Osteoblast (primary cell): ENCODE data around the gene TFB2M. TPM values are rescaled to one million over a fixed set of nuclear protein-coding genes. Genes with fewer than 3 reads are reported as not detected.
A peak's percentile ranks its signal among the peaks of the same experiment; 100 is the strongest.

Experiments
- DNase-seq: peaks from one replicate; pipeline ENCODE4 v3.0.0; 2011; ENCODE audit warnings: low spot score, mixed read lengths; ENCODE audit not compliant: insufficient read length; ENCODE audit errors: missing footprints
- H2AFZ ChIP-seq: 2 replicates; pipeline ENCODE4 v1.6.0; 2011; ENCODE audit warnings: mild to moderate bottlenecking, low read length
- H3K27ac ChIP-seq: 2 replicates; pipeline ENCODE4 v1.5.1; 2011; ENCODE audit warnings: mild to moderate bottlenecking, low read depth, low read length, moderate library complexity
- H3K27me3 ChIP-seq: 2 replicates; pipeline ENCODE4 v1.6.0; 2012; ENCODE audit warnings: mild to moderate bottlenecking, control low read depth, inconsistent platforms, low read length, moderate library complexity; ENCODE audit not compliant: insufficient read depth
- H3K36me3 ChIP-seq: 2 replicates; pipeline ENCODE4 v1.5.1; 2011; ENCODE audit warnings: mild to moderate bottlenecking, low read length, control low read depth, moderate library complexity; ENCODE audit not compliant: insufficient read depth
- H3K4me1 ChIP-seq: 2 replicates; pipeline ENCODE4 v1.5.1; 2011; ENCODE audit warnings: mild to moderate bottlenecking, low read length, control low read depth, moderate library complexity; ENCODE audit not compliant: insufficient read depth
- H3K4me2 ChIP-seq: 2 replicates; pipeline ENCODE4 v1.6.0; 2011; ENCODE audit warnings: mild to moderate bottlenecking, low read length; ENCODE audit not compliant: insufficient read depth
- H3K4me3 ChIP-seq: fragments of 200-600 bp; sonication (generic); 3 replicates; pipeline ENCODE4 v1.5.1; 2012; ENCODE audit warnings: mild to moderate bottlenecking, low read length, inconsistent platforms; ENCODE audit not compliant: insufficient read depth
- H3K79me2 ChIP-seq: 2 replicates; pipeline ENCODE4 v1.6.0; 2012; ENCODE audit warnings: mild to moderate bottlenecking, low read length, control low read depth, inconsistent platforms; ENCODE audit not compliant: insufficient read depth
- H3K9me3 ChIP-seq: 2 replicates; pipeline ENCODE4 v1.5.1; 2011; ENCODE audit warnings: low read depth, low read length, control low read depth
- H4K20me1 ChIP-seq: 2 replicates; pipeline ENCODE4 v1.6.0; 2012; ENCODE audit warnings: mild to moderate bottlenecking, low read length, control low read depth; ENCODE audit not compliant: insufficient read depth
- CTCF ChIP-seq: IDR thresholded peaks from 2 replicates; pipeline ENCODE4 v1.5.1; 2011; ENCODE audit warnings: mild to moderate bottlenecking, low read depth, low read length, moderate library complexity; ENCODE audit errors: extremely low read depth
- total RNA-seq: library from RNA; depleted of rRNA; stranded (reverse); fragments of >200 nt; gene quantifications from 2 replicates; pipeline ENCODE4 v1.2.3, GENCODE V29; 2012

Gene TFB2M
- total RNA-seq, 1 donor: 19.5 TPM

DNA sequence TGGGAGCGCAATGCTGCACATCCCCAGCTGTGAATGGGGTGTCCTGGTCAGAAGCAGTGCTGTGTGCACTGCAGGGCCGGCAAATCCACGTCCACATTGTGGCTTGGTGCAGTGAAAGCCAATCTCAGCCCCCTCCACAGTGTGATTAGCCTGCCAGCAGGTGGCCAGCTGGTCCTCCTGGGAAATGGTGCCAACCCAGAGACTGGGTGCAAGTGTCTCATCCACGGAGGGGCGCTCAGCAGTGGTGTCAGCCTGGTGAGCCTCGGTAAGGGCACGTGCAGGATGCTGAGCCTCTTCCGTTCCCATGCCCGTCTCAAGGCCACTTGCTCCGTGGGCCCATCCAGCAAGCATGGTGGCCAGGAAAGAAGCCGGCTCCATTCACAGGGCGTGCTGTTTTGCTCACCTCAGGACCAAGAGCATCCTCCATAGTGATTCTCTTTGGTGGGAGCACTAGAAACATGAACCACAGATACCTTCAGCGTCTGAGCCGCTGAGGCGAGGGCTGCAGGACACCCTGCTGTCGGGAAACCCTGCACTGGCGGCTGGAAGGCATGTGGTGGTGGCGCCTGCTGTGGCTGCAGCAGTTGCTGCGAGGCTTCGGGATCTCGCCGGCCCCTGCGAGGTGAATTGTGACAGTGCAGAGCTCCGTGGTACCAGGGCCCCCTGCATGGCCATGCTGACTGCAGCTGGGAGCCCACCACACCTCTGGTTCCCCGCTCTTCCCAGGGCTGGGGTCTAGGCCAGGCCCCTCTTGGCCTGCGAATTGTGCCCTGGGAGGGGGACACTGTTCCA is 57.0 kb downstream of the TFB2M start:
- H3K36me3 ChIP-seq: no peaks in the 10 kb centered on the region
- H3K79me2 ChIP-seq: peaks cover 17% of the 10 kb centered on the region
- no peak overlapping the region for H3K4me2 ChIP-seq
- peaks cover 6% of the 10 kb centered on the region for H3K4me1 ChIP-seq
- no peak overlapping the region for H3K27ac ChIP-seq
- DNase-seq: no peak
- no peaks in the 10 kb centered on the region for H4K20me1 ChIP-seq
- no peak for TF ChIP-seq CTCF
- H3K27me3 ChIP-seq: no peaks in the 10 kb centered on the region
- no peaks in the 10 kb centered on the region for H3K9me3 ChIP-seq
- H2AFZ ChIP-seq: no peak overlapping the region
- H3K4me3 ChIP-seq: no peak overlapping the region

DNA sequence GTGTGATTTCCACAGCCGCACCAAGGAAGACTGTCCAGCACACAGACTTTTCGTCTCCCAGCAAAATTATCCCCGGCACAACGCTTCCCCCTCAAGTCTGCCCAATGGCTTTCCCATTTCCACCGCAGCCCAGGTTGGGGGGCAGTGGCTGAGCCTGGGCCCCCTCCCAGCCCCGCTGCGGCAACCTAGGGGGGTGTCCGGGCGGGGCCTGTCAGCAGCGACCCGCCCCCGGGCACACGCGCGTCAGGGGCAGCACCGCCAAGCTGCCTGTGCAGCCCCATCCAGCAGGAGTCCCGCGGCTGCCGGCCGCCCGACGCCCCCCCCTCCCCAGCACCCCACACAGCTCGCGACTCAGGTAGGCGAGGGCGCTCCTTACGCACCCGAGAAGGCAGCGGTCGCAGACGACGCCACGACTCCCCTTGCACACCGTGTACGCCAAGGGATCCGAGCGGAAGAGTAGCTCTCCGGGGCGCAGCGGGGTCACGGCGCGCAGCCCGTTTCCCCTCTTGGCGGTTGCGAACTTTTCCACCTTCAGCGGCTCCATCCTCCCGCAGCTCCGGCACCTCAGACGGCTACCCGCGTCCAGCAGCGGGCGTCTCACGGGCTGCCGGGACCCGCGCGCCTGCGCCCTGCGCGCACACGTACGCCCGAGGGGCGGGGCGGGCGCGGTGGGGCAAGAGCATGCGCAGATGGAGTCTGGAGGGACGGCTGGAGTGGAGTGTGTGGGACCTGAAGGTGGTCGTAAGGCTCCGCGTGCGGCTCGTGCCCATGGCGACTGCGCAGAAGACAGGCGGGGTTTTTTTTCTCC is 59.2 kb downstream of the TFB2M start, which contains the start of gene SMYD3:
Gene SMYD3, minus strand, starts transcription at position 606 of the 808 bp plus-strand sequence.
- Histone ChIP-seq H2AFZ (peak within 1 kb of the TSS; percentile 97), H3K27me3 (no peaks in the 10 kb centered on the region), H3K36me3 (peaks cover 3% of the 10 kb centered on the region), H3K9me3 (no peaks in the 10 kb centered on the region), H3K4me2 (peak within 1 kb of the TSS; percentile 99), H3K27ac (peak within 1 kb of the TSS; percentile 30), H3K4me3 (peak within 1 kb of the TSS; percentile 95), H4K20me1 (no peaks in the 10 kb centered on the region), H3K79me2 (peaks cover 25% of the 10 kb centered on the region), H3K4me1 (peaks cover 14% of the 10 kb centered on the region)
- TF ChIP-seq CTCF: no peak
- DNase-seq: peak; percentile 99

GRCh38 chr1:246506367-246506673 is 59.7 kb downstream of the TFB2M start:
- peak overlapping the region; percentile 75 for H2AFZ ChIP-seq
- peaks cover 30% of the 10 kb centered on the region for H3K79me2 ChIP-seq
- peak overlapping the region; percentile 95 for H3K4me3 ChIP-seq
- peaks cover 17% of the 10 kb centered on the region for H3K4me1 ChIP-seq
- no peaks in the 10 kb centered on the region for H3K27me3 ChIP-seq
- peaks cover 3% of the 10 kb centered on the region for H3K36me3 ChIP-seq
- DNase-seq: peak; percentile 61
- H3K4me2 ChIP-seq: peak overlapping the region; percentile 99
- no peaks in the 10 kb centered on the region for H3K9me3 ChIP-seq
- TF ChIP-seq CTCF: no peak
- H3K27ac ChIP-seq: peak overlapping the region; percentile 5
- no peaks in the 10 kb centered on the region for H4K20me1 ChIP-seq

DNA sequence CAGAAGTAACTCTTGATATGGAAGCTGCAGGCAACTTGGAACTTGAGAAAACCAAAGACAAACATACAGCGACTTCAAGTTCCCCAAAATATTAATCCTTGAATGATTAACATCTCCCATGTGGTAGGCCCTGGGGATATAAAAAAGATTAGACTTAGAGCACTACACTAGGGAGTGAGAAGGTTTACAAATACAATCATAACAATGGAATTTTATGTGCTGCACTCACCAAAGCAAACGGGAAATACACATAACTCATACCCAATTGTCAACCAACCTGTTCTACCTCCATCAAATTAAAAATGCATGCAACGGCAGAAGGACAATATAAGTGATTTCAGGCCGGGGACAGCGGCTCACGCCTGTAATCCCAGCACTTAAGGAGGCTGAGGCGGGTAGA is 62.7 kb downstream of the TFB2M start:
- Histone ChIP-seq H3K27ac (no peak overlapping the region), H3K27me3 (no peaks in the 10 kb centered on the region), H2AFZ (no peak overlapping the region), H3K9me3 (no peaks in the 10 kb centered on the region), H3K4me2 (no peak overlapping the region), H3K4me1 (peaks cover 17% of the 10 kb centered on the region), H4K20me1 (no peaks in the 10 kb centered on the region), H3K36me3 (peaks cover 3% of the 10 kb centered on the region), H3K4me3 (no peak overlapping the region), H3K79me2 (peaks cover 44% of the 10 kb centered on the region)
- no peak for TF ChIP-seq CTCF
- DNase-seq: no peak
